Measurements from ENCODE around the gene ITIH4. TPM values are rescaled to one million over a fixed set of nuclear protein-coding genes. Genes with fewer than 3 reads are reported as not detected.

ITIH4 gene
- total RNA-seq, 2 donors from 2014 or later: 4.9 to 5.5 TPM

GRCh38 chr3:52782412-52783210, 47.9 kb downstream of the ITIH4 start:
- Histone ChIP-seq H3K27ac (no peak overlapping the region), H3K9me3 (no peaks in the 10 kb centered on the region), H3K36me3 (no peaks in the 10 kb centered on the region), H3K27me3 (replicated peaks; ENCODE audit: insufficient read depth) (peaks cover 1% of the 10 kb centered on the region), H3K4me3 (no peak overlapping the region), H3K4me1 (replicated peaks) (no peaks in the 10 kb centered on the region)
- TF ChIP-seq POLR2AphosphoS5 (IDR thresholded peaks at IDR 0.05) (no peak), POLR2A (IDR thresholded peaks at IDR 0.05) (no peak), CTCF (IDR thresholded peaks at IDR 0.05) (no peak)
- intact Hi-C loops (cut with DNase I): no loop called here
- WGBS: 66% methylated on average over 12 of the region's 12 CpGs
- DNase-seq (ENCODE audit: low spot score): no peak

- H3K4me1 ChIP-seq (replicated peaks): no peaks in the 10 kb centered on the region
- no peaks in the 10 kb centered on the region for H3K9me3 ChIP-seq
- H3K36me3 ChIP-seq: no peaks in the 10 kb centered on the region
- H3K4me3 ChIP-seq: no peak overlapping the region
- WGBS: 51% methylated on average over 13 of the region's 13 CpGs
- TF ChIP-seq CTCF (IDR thresholded peaks at IDR 0.05) (no peak), POLR2A (IDR thresholded peaks at IDR 0.05) (no peak), POLR2AphosphoS5 (IDR thresholded peaks at IDR 0.05) (no peak)
- DNase-seq (ENCODE audit: low spot score): no peak
- H3K27me3 ChIP-seq (replicated peaks; ENCODE audit: insufficient read depth): peaks cover 1% of the 10 kb centered on the region
- intact Hi-C loops (cut with DNase I): no loop called here
- no peak overlapping the region for H3K27ac ChIP-seq
These were observed 48.7 kb downstream of the ITIH4 start for GRCh38 chr3:52781741-52782140.

- H3K27me3 ChIP-seq (replicated peaks; ENCODE audit: insufficient read depth): peaks cover 1% of the 10 kb centered on the region
- DNase-seq (ENCODE audit: low spot score): no peak
- intact Hi-C loops (cut with DNase I): loop anchor here (10.0 kb wide), 1 partner anchor 295 kb away; no protein-coding TSS in a partner anchor
- H3K4me3 ChIP-seq: no peak overlapping the region
- no peaks in the 10 kb centered on the region for H3K9me3 ChIP-seq
- no peak overlapping the region for H3K27ac ChIP-seq
- 87% methylated on average over 8 of the region's 8 CpGs for WGBS
- no peaks in the 10 kb centered on the region for H3K4me1 ChIP-seq (replicated peaks)
- no peak for TF ChIP-seq POLR2AphosphoS5 (IDR thresholded peaks at IDR 0.05)
- no peak for TF ChIP-seq POLR2A (IDR thresholded peaks at IDR 0.05)
- no peak for TF ChIP-seq CTCF (IDR thresholded peaks at IDR 0.05)
- H3K36me3 ChIP-seq: no peaks in the 10 kb centered on the region
These were observed 50.5 kb downstream of the ITIH4 start for GRCh38 chr3:52779837-52780585.

GRCh38 chr3:52779011-52779836, 51.2 kb downstream of the ITIH4 start:
- WGBS: 83% methylated on average over 11 of the region's 11 CpGs
- Histone ChIP-seq H3K4me1 (replicated peaks) (no peaks in the 10 kb centered on the region), H3K36me3 (no peaks in the 10 kb centered on the region), H3K27ac (no peak overlapping the region), H3K27me3 (replicated peaks; ENCODE audit: insufficient read depth) (peaks cover 1% of the 10 kb centered on the region), H3K4me3 (no peak overlapping the region), H3K9me3 (no peaks in the 10 kb centered on the region)
- intact Hi-C loops (cut with DNase I): loop anchor here (10.0 kb wide), 1 partner anchor 296 kb away; no protein-coding TSS in a partner anchor
- TF ChIP-seq POLR2A (IDR thresholded peaks at IDR 0.05): no peak
- no peak for TF ChIP-seq CTCF (IDR thresholded peaks at IDR 0.05)
- no peak for DNase-seq (ENCODE audit: low spot score)
